Choroid plexus epithelial cell (primary cell): Measurements from ENCODE around the gene THSD4.
A peak's percentile ranks its signal among the peaks of the same experiment; 100 is the strongest.

ENCODE experiments used
- DNase-seq: peaks from one replicate; pipeline ENCODE4 v3.0.0-alpha.2; 2010; ENCODE audit warnings: low read depth
- H3K4me3 ChIP-seq: 2 replicates; pipeline ENCODE4 v1.5.1; 2011; ENCODE audit warnings: low read depth, mild to moderate bottlenecking, control low read depth, low read length, moderate library complexity
- CTCF ChIP-seq: conservative IDR thresholded peaks from 2 replicates; pipeline ENCODE4 v1.5.1; 2011; ENCODE audit warnings: low read depth, mild to moderate bottlenecking, control low read depth, inconsistent platforms, low read length, moderate library complexity

The THSD4 gene

GRCh38 chr15:71756599-71757352 lies 641.5 kb downstream of the THSD4 start:
- DNase-seq: no peak
- no peak overlapping the region for H3K4me3 ChIP-seq
- no peak for TF ChIP-seq CTCF

- no peak for TF ChIP-seq CTCF
- DNase-seq: no peak
These were observed 642.7 kb downstream of the THSD4 start for GRCh38 chr15:71757741-71758530.

GRCh38 chr15:71758711-71759110 lies 643.4 kb downstream of the THSD4 start:
- TF ChIP-seq CTCF: no peak
- H3K4me3 ChIP-seq: no peak overlapping the region
- no peak for DNase-seq

More at GRCh38 chr15:71757741-71758530, 642.7 kb downstream of the THSD4 start:
- no peak overlapping the region for H3K4me3 ChIP-seq

GRCh38 chr15:71760852-71761251 lies 645.6 kb downstream of the THSD4 start:
- no peak overlapping the region for H3K4me3 ChIP-seq
- DNase-seq: no peak
- TF ChIP-seq CTCF: no peak

- no peak for TF ChIP-seq CTCF
- no peak overlapping the region for H3K4me3 ChIP-seq
- peak; percentile 89 for DNase-seq
These were observed 646.4 kb downstream of the THSD4 start for GRCh38 chr15:71761649-71762048.

- DNase-seq: no peak
- no peak for TF ChIP-seq CTCF
These were observed 652.9 kb downstream of the THSD4 start for GRCh38 chr15:71768184-71768583.

More at GRCh38 chr15:71768184-71768583, 652.9 kb downstream of the THSD4 start:
- H3K4me3 ChIP-seq: no peak overlapping the region
